Parathyroid adenoma (tissue), 2 donors: Measurements from ENCODE around the gene OXLD1.
A peak's percentile ranks its signal among the peaks of the same experiment; 100 is the strongest.
"Not testable (repeated sequence)": the region's sequence is repeated elsewhere in the genome, so short reads cannot be mapped to it uniquely, and the experiment has no call there.

Experiments
- H2AFZ ChIP-seq: fragments of 300-600 bp; sonication (generic); one replicate; pipeline ENCODE4 v1.7.0; 2017; ENCODE audit warnings: antibody characterized with exemption, mild to moderate bottlenecking
- H3K27ac ChIP-seq: fragments of 300-600 bp; sonication (generic); one replicate; pipeline ENCODE4 v1.7.0; 2017
- H3K27me3 ChIP-seq: fragments of 300-600 bp; sonication (generic); one replicate; pipeline ENCODE4 v1.7.0; 2017; ENCODE audit warnings: low read length; ENCODE audit not compliant: control insufficient read depth, insufficient read depth
- H3K36me3 ChIP-seq: fragments of 300-600 bp; sonication (generic); one replicate; pipeline ENCODE4 v1.7.0; 2017; ENCODE audit warnings: low read length; ENCODE audit not compliant: control insufficient read depth, insufficient read depth
- H3K4me1 ChIP-seq: fragments of 300-600 bp; sonication (generic); one replicate; pipeline ENCODE4 v1.7.0; 2017; ENCODE audit warnings: control low read depth
- H3K4me2 ChIP-seq: fragments of 300-600 bp; sonication (generic); one replicate; pipeline ENCODE4 v1.7.0; 2017; ENCODE audit warnings: low read length
- H3K4me3 ChIP-seq: fragments of 300-600 bp; sonication (generic); one replicate; pipeline ENCODE4 v1.7.0; 2017; ENCODE audit warnings: low read depth, low read length
- H3K79me2 ChIP-seq: fragments of 300-600 bp; sonication (generic); one replicate; pipeline ENCODE4 v1.7.0; 2017; ENCODE audit warnings: control low read depth
- H3K9ac ChIP-seq: fragments of 300-600 bp; sonication (generic); one replicate; pipeline ENCODE4 v1.7.0; 2017; ENCODE audit warnings: mild to moderate bottlenecking
- H3K9me3 ChIP-seq: fragments of 300-600 bp; sonication (generic); one replicate; pipeline ENCODE4 v1.7.0; 2017; ENCODE audit warnings: low read length; ENCODE audit not compliant: control insufficient read depth
- TF ChIP-seq, protein P1 (sequence below): fragments of 300-600 bp; sonication (generic); IDR thresholded peaks from one replicate; pipeline ENCODE4 v1.7.0; 2017; ENCODE audit warnings: antibody characterized with exemption, mild to moderate bottlenecking
- donor health status: primary hyperparathyroidism.

Gene OXLD1

GRCh38 chr17:81631482-81631881 lies 34.9 kb downstream of the OXLD1 start:
- Histone ChIP-seq H3K9me3 (no peaks in the 10 kb centered on the region), H2AFZ (no peak overlapping the region), H3K4me1 (peaks cover 3% of the 10 kb centered on the region), H3K79me2 (peaks cover 31% of the 10 kb centered on the region), H3K9ac (no peak overlapping the region), H3K27me3 (no peaks in the 10 kb centered on the region), H3K4me2 (no peak overlapping the region), H3K4me3 (no peak overlapping the region), H3K36me3 (no peaks in the 10 kb centered on the region), H3K27ac (no peak overlapping the region)
- TF ChIP-seq, protein P1, sequence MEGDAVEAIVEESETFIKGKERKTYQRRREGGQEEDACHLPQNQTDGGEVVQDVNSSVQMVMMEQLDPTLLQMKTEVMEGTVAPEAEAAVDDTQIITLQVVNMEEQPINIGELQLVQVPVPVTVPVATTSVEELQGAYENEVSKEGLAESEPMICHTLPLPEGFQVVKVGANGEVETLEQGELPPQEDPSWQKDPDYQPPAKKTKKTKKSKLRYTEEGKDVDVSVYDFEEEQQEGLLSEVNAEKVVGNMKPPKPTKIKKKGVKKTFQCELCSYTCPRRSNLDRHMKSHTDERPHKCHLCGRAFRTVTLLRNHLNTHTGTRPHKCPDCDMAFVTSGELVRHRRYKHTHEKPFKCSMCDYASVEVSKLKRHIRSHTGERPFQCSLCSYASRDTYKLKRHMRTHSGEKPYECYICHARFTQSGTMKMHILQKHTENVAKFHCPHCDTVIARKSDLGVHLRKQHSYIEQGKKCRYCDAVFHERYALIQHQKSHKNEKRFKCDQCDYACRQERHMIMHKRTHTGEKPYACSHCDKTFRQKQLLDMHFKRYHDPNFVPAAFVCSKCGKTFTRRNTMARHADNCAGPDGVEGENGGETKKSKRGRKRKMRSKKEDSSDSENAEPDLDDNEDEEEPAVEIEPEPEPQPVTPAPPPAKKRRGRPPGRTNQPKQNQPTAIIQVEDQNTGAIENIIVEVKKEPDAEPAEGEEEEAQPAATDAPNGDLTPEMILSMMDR = no peak

GRCh38 chr17:81630274-81630673 lies 36.1 kb downstream of the OXLD1 start:
- Histone ChIP-seq H3K27me3 (no peaks in the 10 kb centered on the region), H3K4me2 (no peak overlapping the region), H3K36me3 (no peaks in the 10 kb centered on the region), H3K79me2 (peaks cover 21% of the 10 kb centered on the region), H3K4me1 (no peaks in the 10 kb centered on the region), H3K4me3 (no peak overlapping the region), H3K9ac (no peak overlapping the region), H2AFZ (no peak overlapping the region), H3K9me3 (no peaks in the 10 kb centered on the region), H3K27ac (no peak overlapping the region)
- TF ChIP-seq, protein P1 = no peak

DNA sequence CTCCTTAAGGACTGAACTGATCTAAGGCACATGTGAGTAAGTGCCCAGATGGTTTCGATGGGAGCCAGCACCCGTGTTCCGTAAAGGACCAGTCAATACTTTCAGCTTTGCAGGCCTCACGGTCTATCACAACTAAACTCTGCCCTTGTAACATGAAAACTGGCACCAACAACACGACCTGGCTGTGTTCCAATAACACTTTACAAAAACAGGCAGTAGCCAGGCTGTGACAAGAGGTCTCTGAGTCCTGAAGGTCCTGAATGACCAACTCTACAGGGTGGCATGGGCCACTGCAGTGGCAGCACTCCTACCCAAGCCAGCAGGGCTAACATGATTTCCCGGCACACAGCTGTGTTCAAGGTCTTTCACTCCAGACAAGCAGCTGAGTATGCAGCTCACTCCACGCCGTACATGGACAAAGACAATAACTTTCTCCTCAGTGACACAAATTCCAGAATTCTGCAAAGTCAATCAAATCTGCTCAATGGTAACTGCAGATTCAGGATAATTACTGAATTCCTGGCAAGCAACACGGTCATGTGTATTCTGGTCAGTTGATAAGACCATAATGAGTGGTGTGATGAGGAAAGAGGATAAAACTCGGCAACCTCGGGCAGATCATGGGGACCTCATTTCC lies 44.8 kb downstream of the OXLD1 start:
- Histone ChIP-seq H3K27me3 (no peaks in the 10 kb centered on the region), H3K4me1 (no peaks in the 10 kb centered on the region), H3K4me2 (peak overlapping the region; percentile 40), H3K36me3 (no peaks in the 10 kb centered on the region), H2AFZ (no peak overlapping the region), H3K4me3 (no peak overlapping the region), H3K9ac (no peak overlapping the region), H3K9me3 (no peaks in the 10 kb centered on the region), H3K79me2 (peaks cover 29% of the 10 kb centered on the region), H3K27ac (no peak overlapping the region)
- TF ChIP-seq, protein P1 = no peak

DNA sequence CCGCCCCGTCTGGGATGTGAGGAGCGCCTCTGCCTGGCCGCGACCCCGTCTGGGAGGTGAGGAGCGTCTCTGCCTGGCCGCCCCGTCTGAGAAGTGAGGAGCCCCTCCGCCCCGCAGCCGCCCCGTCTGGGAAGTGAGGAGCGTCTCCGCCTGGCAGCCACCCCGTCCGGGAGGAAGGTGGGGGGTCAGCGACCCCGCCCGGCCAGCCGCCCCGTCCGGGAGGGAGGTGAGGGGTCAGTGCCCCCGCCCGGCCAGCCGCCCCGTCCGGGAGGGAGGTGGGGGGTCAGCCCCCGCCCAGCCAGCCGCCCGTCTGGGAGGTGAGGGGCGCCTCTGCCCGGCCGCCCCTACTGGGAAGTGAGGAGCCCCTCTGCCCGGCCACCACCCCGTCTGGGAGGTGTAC lies 48.1 kb downstream of the OXLD1 start:
- not testable (repeated sequence) for H2AFZ ChIP-seq, H3K9ac ChIP-seq, H3K4me2 ChIP-seq, H3K27ac ChIP-seq, H3K4me1 ChIP-seq, H3K27me3 ChIP-seq, H3K4me3 ChIP-seq, H3K9me3 ChIP-seq, H3K36me3 ChIP-seq
- peaks cover 37% of the 10 kb centered on the region for H3K79me2 ChIP-seq

DNA sequence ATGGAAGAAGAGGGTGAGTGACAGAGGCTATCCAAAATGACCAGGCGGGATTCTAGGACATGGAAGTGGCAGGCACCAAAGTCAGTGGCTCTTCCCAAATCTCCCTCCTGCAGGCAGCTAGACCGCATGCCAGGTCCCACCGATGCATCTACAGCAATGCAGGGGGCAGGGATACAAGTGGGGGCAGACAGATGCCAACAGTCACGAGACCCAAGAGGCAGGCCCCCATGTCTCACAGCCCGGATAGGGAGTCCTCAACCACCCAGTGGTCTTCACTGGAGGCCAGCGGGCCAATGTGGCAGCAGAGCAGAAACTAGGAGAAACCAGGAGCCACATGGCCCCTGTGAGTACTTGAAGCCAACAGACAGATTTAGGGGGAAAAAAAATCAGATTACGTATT lies 49.5 kb downstream of the OXLD1 start:
- Histone ChIP-seq H3K79me2 (peaks cover 40% of the 10 kb centered on the region), H3K27me3 (no peaks in the 10 kb centered on the region), H3K9ac (no peak overlapping the region), H3K4me2 (no peak overlapping the region), H3K4me1 (no peaks in the 10 kb centered on the region), H3K4me3 (no peak overlapping the region), H3K27ac (no peak overlapping the region), H3K9me3 (no peaks in the 10 kb centered on the region), H2AFZ (no peak overlapping the region), H3K36me3 (no peaks in the 10 kb centered on the region)
- TF ChIP-seq, protein P1 = no peak
